H1 (cell line): ENCODE measurements around the gene ATAD3A. TPM values are rescaled to one million over a fixed set of nuclear protein-coding genes. Genes with fewer than 3 reads are reported as not detected.
"Not testable (repeated sequence)": the region's sequence is repeated elsewhere in the genome, so short reads cannot be mapped to it uniquely, and the experiment has no call there.

ENCODE experiments used
- CTCF ChIA-PET: fragments of 300-600 bp; sonication (Branson Sonifier 250); formaldehyde crosslinking; loops from one replicate; lab custom pipeline; 2021; ENCODE audit not compliant: partially characterized antibody; lab: Charles Lee
- POLR2A ChIA-PET: fragments of 300-600 bp; sonication (Branson Sonifier 250); formaldehyde crosslinking; loops from one replicate; lab custom pipeline; 2021; ENCODE audit warnings: inconsistent platforms; ENCODE audit not compliant: partially characterized antibody; lab: Charles Lee
- DNase-seq, 2 experiments: peaks; one replicate each; pipeline versions ENCODE4 v3.0.0 to v3.0.0-alpha.2; 2010 to 2022; ENCODE audit warnings: low spot score in 2 of 2, low read depth in 1 of 2, mixed read lengths in 1 of 2
- FAIRE-seq: peaks from 2 replicates; lab custom pipeline; 2011; peaks lifted over from hg19 to GRCh38; lab: Jason Lieb, UNC
- H2AFZ ChIP-seq: 2 replicates; pipeline ENCODE4 v1.8.1; 2012; ENCODE audit warnings: low read length, inconsistent platforms
- H2AK5ac ChIP-seq: 2 replicates; pipeline ENCODE4 v1.6.1; 2013; ENCODE audit warnings: low read depth, low read length
- H2BK120ac ChIP-seq: replicated peaks from 2 replicates; pipeline ENCODE3; 2013; ENCODE audit warnings: low read depth, low read length, inconsistent platforms
- H2BK12ac ChIP-seq: 2 replicates; pipeline ENCODE4 v1.6.1; 2013; ENCODE audit warnings: low read depth, low read length
- H2BK15ac ChIP-seq: 2 replicates; pipeline ENCODE4 v1.6.1; 2013; ENCODE audit warnings: low read length
- H2BK20ac ChIP-seq: 2 replicates; pipeline ENCODE4 v1.6.1; 2013; ENCODE audit warnings: low read length
- H2BK5ac ChIP-seq: 2 replicates; pipeline ENCODE4 v1.6.1; 2013; ENCODE audit warnings: low read depth, low read length
- H3K14ac ChIP-seq: 2 replicates; pipeline ENCODE4 v1.6.1; 2013; ENCODE audit warnings: inconsistent platforms; ENCODE audit not compliant: insufficient read length
- H3K18ac ChIP-seq: 2 replicates; pipeline ENCODE4 v1.6.1; 2013; ENCODE audit warnings: low read length; ENCODE audit errors: extremely low read depth
- H3K23ac ChIP-seq: 2 replicates; pipeline ENCODE4 v1.6.1; 2013; ENCODE audit warnings: inconsistent platforms; ENCODE audit not compliant: insufficient read length
- H3K23me2 ChIP-seq: 2 replicates; pipeline ENCODE4 v1.6.1; 2013; ENCODE audit warnings: low read depth, low read length
- H3K27ac ChIP-seq: 2 replicates; pipeline ENCODE4 v1.6.1; 2011; ENCODE audit warnings: low read depth, low read length, inconsistent platforms
- H3K27me3 ChIP-seq, 4 experiments: replicated peaks in 1 of 4; 1 replicate in 1 of 4; 2 replicates in 3 of 4; pipeline versions ENCODE4 v1.6.1 to v1.8.1; 2011 to 2013; ENCODE audit warnings: low read length in 3 of 4, mild to moderate bottlenecking in 3 of 4, inconsistent platforms in 2 of 4, mixed read lengths in 2 of 4, moderate library complexity in 1 of 4; ENCODE audit not compliant: control insufficient read depth in 3 of 4, insufficient read depth in 3 of 4; ENCODE audit errors: extremely low read depth in 1 of 4
- H3K36me3 ChIP-seq, 4 experiments: 2 replicates each; pipeline versions ENCODE4 v1.6.1 to v1.8.1; 2011 to 2013; ENCODE audit warnings: mild to moderate bottlenecking in 4 of 4, low read length in 3 of 4, moderate library complexity in 2 of 4, control low read depth in 1 of 4, inconsistent platforms in 1 of 4; ENCODE audit not compliant: insufficient read depth in 4 of 4, control insufficient read depth in 2 of 4
- H3K4ac ChIP-seq: replicated peaks from 2 replicates; pipeline ENCODE3; 2013; ENCODE audit warnings: low read length, low read depth, mixed read lengths, inconsistent platforms; ENCODE audit not compliant: insufficient read length
- H3K4me1 ChIP-seq, 4 experiments: replicated peaks in 1 of 4; 1 replicate in 1 of 4; 2 replicates in 3 of 4; pipeline versions ENCODE4 v1.6.1 to v1.8.1; 2011 to 2013; ENCODE audit warnings: low read length in 3 of 4, inconsistent platforms in 2 of 4, mixed read lengths in 1 of 4; ENCODE audit not compliant: insufficient read depth in 4 of 4, control insufficient read depth in 3 of 4
- H3K4me2 ChIP-seq, 2 experiments: 2 replicates each; pipeline versions ENCODE4 v1.6.1 to v1.8.1; 2011 to 2013; ENCODE audit warnings: low read depth in 2 of 2, low read length in 2 of 2, control low read depth in 1 of 2, inconsistent platforms in 1 of 2, mild to moderate bottlenecking in 1 of 2; ENCODE audit not compliant: insufficient read depth in 1 of 2
- H3K4me3 ChIP-seq, 4 experiments: fragments of 200-600, 300-600 bp in 1 of 4; sonication (generic), shearing (Covaris generic), sonication (Bioruptor Twin) in 1 of 4; 2 replicates each; pipeline versions ENCODE4 v1.5.1 to v1.8.1; 2011 to 2016; ENCODE audit warnings: low read length in 4 of 4, low read depth in 3 of 4, control low read depth in 2 of 4, inconsistent platforms in 2 of 4, mild to moderate bottlenecking in 2 of 4, mixed read lengths in 1 of 4, moderate library complexity in 1 of 4; ENCODE audit not compliant: insufficient read depth in 2 of 4; ENCODE audit errors: extremely low read depth in 1 of 4
- H3K56ac ChIP-seq: replicated peaks from 2 replicates; pipeline ENCODE3; 2013; ENCODE audit warnings: low read depth, mild to moderate bottlenecking, mixed read lengths, low read length, inconsistent platforms; ENCODE audit not compliant: insufficient read length
- H3K79me1 ChIP-seq: 2 replicates; pipeline ENCODE4 v1.6.1; 2013; ENCODE audit warnings: low read depth, low read length, control low read depth
- H3K79me2 ChIP-seq, 2 experiments: 2 replicates each; pipeline versions ENCODE4 v1.6.1 to v1.8.1; 2012 to 2013; ENCODE audit warnings: low read length in 2 of 2, mild to moderate bottlenecking in 2 of 2, inconsistent platforms in 1 of 2; ENCODE audit not compliant: insufficient read depth in 2 of 2, control insufficient read depth in 1 of 2
- H3K9ac ChIP-seq, 4 experiments: replicated peaks in 1 of 4; 1 replicate in 1 of 4; 2 replicates in 3 of 4; pipeline versions ENCODE4 v1.6.1 to v1.8.1; 2011 to 2013; ENCODE audit warnings: low read depth in 3 of 4, low read length in 3 of 4, control low read depth in 2 of 4, mild to moderate bottlenecking in 2 of 4, moderate library complexity in 2 of 4, inconsistent platforms in 1 of 4; ENCODE audit errors: extremely low read depth in 1 of 4
- H3K9me3 ChIP-seq, 2 experiments: 2 replicates each; pipeline versions ENCODE4 v1.6.1 to v1.8.1; 2012 to 2013; ENCODE audit warnings: mild to moderate bottlenecking in 2 of 2, moderate library complexity in 2 of 2, control low read depth in 1 of 2, inconsistent platforms in 1 of 2, low read depth in 1 of 2, low read length in 1 of 2, mixed read lengths in 1 of 2; ENCODE audit not compliant: insufficient read depth in 2 of 2
- H4K20me1 ChIP-seq, 2 experiments: replicated peaks in 1 of 2; 2 replicates each; pipeline versions ENCODE3 to v1.8.1; 2011 to 2013; ENCODE audit warnings: inconsistent platforms in 2 of 2, low read length in 2 of 2, mild to moderate bottlenecking in 1 of 2; ENCODE audit not compliant: insufficient read depth in 2 of 2, control insufficient read depth in 1 of 2
- H4K5ac ChIP-seq: 2 replicates; pipeline ENCODE4 v1.6.1; 2013; ENCODE audit warnings: low read length, low read depth, mixed read lengths, inconsistent platforms; ENCODE audit not compliant: insufficient read length
- H4K8ac ChIP-seq: 2 replicates; pipeline ENCODE4 v1.8.0; 2013; ENCODE audit warnings: mild to moderate bottlenecking, moderate library complexity, low read length, inconsistent platforms; ENCODE audit not compliant: insufficient read depth; ENCODE audit errors: extremely low read depth
- H4K91ac ChIP-seq: replicated peaks from 2 replicates; pipeline ENCODE3; 2013; ENCODE audit warnings: low read length, mixed read lengths, inconsistent platforms; ENCODE audit not compliant: insufficient read length
- WGBS, 2 experiments: shearing (Covaris generic) in 1 of 2; methylation state at CpG; one replicate each; pipeline versions ENCODE4 v1.1.6 to v1.1.7; 2013 to 2015; ENCODE audit warnings: low lambda C conversion rate in 2 of 2, mixed read lengths in 2 of 2, inconsistent platforms in 1 of 2, low coverage in 1 of 2, missing lambda C conversion rate in 1 of 2; ENCODE audit not compliant: insufficient replicate concordance in 2 of 2, insufficient coverage in 1 of 2, insufficient read length in 1 of 2; ENCODE audit errors: extremely low coverage in 1 of 2, missing lambda C conversion rate in 1 of 2; 5-methylcytosine and 5-hydroxymethylcytosine counted together
- polyA plus RNA-seq, 7 experiments: library from polyadenylated mRNA; depleted of rRNA in 3 of 7; stranded (reverse) in 5 of 7; unstranded in 2 of 7; fragments of >200 nt in 5 of 7; fragments of 200-250 nt in 2 of 7; gene quantifications; 1 replicate in 5 of 7; 2 replicates in 1 of 7; 4 replicates in 1 of 7; pipeline versions ENCODE4 v1.2.1 to v1.2.3, GENCODE V29; 2011 to 2013; ENCODE audit warnings: missing spikeins in 2 of 7, mixed read lengths in 2 of 7
- total RNA-seq: library from RNA; stranded (reverse); fragmentation: NEBNext Ultra II Directional; extraction: Animal tissue kit (Norgen Biotek cat#: 25700); gene quantifications from 2 replicates; pipeline ENCODE4 v1.2.1, GENCODE V29; 2021

Gene ATAD3A
- total and polyA plus RNA-seq, 2 of the 8 experiments (the other 6 are each of a cell fraction or from before 2014, with no cell fraction given) = 28.3 to 64.7 TPM

- H4K91ac ChIP-seq, H3K4me3 ChIP-seq, H3K23me2 ChIP-seq, H3K27ac ChIP-seq, H2AFZ ChIP-seq, H2BK15ac ChIP-seq, FAIRE-seq, H3K9me3 ChIP-seq, H4K20me1 ChIP-seq, H3K56ac ChIP-seq, H3K18ac ChIP-seq, DNase-seq, H3K9ac ChIP-seq, H3K14ac ChIP-seq, H3K4me1 ChIP-seq, H3K4ac ChIP-seq, H4K5ac ChIP-seq, H2BK5ac ChIP-seq, H2BK12ac ChIP-seq, H2BK20ac ChIP-seq, H3K4me2 ChIP-seq, H3K23ac ChIP-seq, H3K79me1 ChIP-seq, H4K8ac ChIP-seq, H2BK120ac ChIP-seq, H3K79me2 ChIP-seq, H3K27me3 ChIP-seq, H2AK5ac ChIP-seq: not testable (repeated sequence)
- ChIA-PET CTCF (interaction anchor here (0.6 to 2.0 kb wide), 3 partner anchors 10 to 66 kb away, joined by 3 to 7 read pairs (median 4); no protein-coding TSS in a partner anchor), POLR2A (interaction anchor here (0.7 to 1.0 kb wide), 2 partner anchors 64 to 92 kb away, joined by 3 read pairs; no protein-coding TSS in a partner anchor)
- H3K36me3 ChIP-seq = peaks cover 4 to 34% (median 22%) of the 10 kb centered on the region in 4 experiments; a peak in 6 of 8 replicates
- 93% methylated on average over 8 of the region's 22 CpGs; no CpG with 5 or more reads in 1 of the 2 experiments for WGBS, 2 experiments
Observed at GRCh38 chr1:1494311-1494710, 17.7 kb upstream of the ATAD3A start.

GRCh38 chr1:1495461-1495975 is 16.4 kb upstream of the ATAD3A start:
- DNase-seq, H3K79me2 ChIP-seq, H4K5ac ChIP-seq, H3K14ac ChIP-seq, H3K4me3 ChIP-seq, POLR2A ChIA-PET, H3K23me2 ChIP-seq, H3K27ac ChIP-seq, H2BK5ac ChIP-seq, H3K4ac ChIP-seq, H2BK12ac ChIP-seq, H3K4me1 ChIP-seq, H3K9me3 ChIP-seq, H4K8ac ChIP-seq, H2BK20ac ChIP-seq, H2AK5ac ChIP-seq, H3K79me1 ChIP-seq, H4K91ac ChIP-seq, H3K4me2 ChIP-seq, H3K9ac ChIP-seq, H2AFZ ChIP-seq, H2BK15ac ChIP-seq, H3K56ac ChIP-seq, H2BK120ac ChIP-seq, H3K27me3 ChIP-seq, H3K23ac ChIP-seq, H3K18ac ChIP-seq, H4K20me1 ChIP-seq, FAIRE-seq: not testable (repeated sequence)
- CTCF ChIA-PET = interaction anchor here (2.0 kb wide), 1 partner anchor 9 kb away, joined by 4 read pairs; no protein-coding TSS in a partner anchor
- WGBS, 2 experiments = 97% methylated on average over 12 of the region's 18 CpGs; no CpG with 5 or more reads in 1 of the 2 experiments
- H3K36me3 ChIP-seq = peaks cover 4 to 22% (median 15%) of the 10 kb centered on the region in 4 experiments; a peak in 6 of 8 replicates
